Measurements from ENCODE around the gene METRN.

The METRN gene

GRCh38 chr16:725463-726187 lies 10.7 kb downstream of the METRN start:
- H3K4me3 ChIP-seq (ENCODE audit: insufficient read depth, low read depth, low read length, poor library complexity, severe bottlenecking), result no peak overlapping the region
- H3K9me3 ChIP-seq (ENCODE audit: control insufficient read depth, low read length), result no peaks in the 10 kb centered on the region
- peaks cover 31% of the 10 kb centered on the region for H3K4me1 ChIP-seq (ENCODE audit: control insufficient read depth, insufficient read depth, low read length, poor library complexity, severe bottlenecking)
- no peak for DNase-seq
- no peaks in the 10 kb centered on the region for H3K27me3 ChIP-seq (replicated peaks; ENCODE audit: control insufficient read depth, insufficient read depth, low read length, poor library complexity, severe bottlenecking)
- H3K36me3 ChIP-seq (ENCODE audit: control insufficient read depth, insufficient read depth, low read length), result no peaks in the 10 kb centered on the region
- no peak overlapping the region for H3K27ac ChIP-seq (ENCODE audit: insufficient read depth, low read length, poor library complexity, severe bottlenecking)

- no peak overlapping the region for H3K27ac ChIP-seq (ENCODE audit: insufficient read depth, low read length, poor library complexity, severe bottlenecking)
- no peaks in the 10 kb centered on the region for H3K36me3 ChIP-seq (ENCODE audit: control insufficient read depth, insufficient read depth, low read length)
- H3K9me3 ChIP-seq (ENCODE audit: control insufficient read depth, low read length), result no peaks in the 10 kb centered on the region
- H3K4me3 ChIP-seq (ENCODE audit: insufficient read depth, low read depth, low read length, poor library complexity, severe bottlenecking), result no peak overlapping the region
- no peak for DNase-seq
- H3K4me1 ChIP-seq (ENCODE audit: control insufficient read depth, insufficient read depth, low read length, poor library complexity, severe bottlenecking), result peaks cover 26% of the 10 kb centered on the region
- no peaks in the 10 kb centered on the region for H3K27me3 ChIP-seq (replicated peaks; ENCODE audit: control insufficient read depth, insufficient read depth, low read length, poor library complexity, severe bottlenecking)
These were observed 11.2 kb downstream of the METRN start for GRCh38 chr16:726188-726437.

- Histone ChIP-seq H3K4me3 (ENCODE audit: insufficient read depth, low read depth, low read length, poor library complexity, severe bottlenecking) (peak within 1 kb of the TSS; percentile 75), H3K27ac (ENCODE audit: insufficient read depth, low read length, poor library complexity, severe bottlenecking) (peak within 1 kb of the TSS; percentile 27), H3K27me3 (replicated peaks; ENCODE audit: control insufficient read depth, insufficient read depth, low read length, poor library complexity, severe bottlenecking) (no peaks in the 10 kb centered on the region), H3K4me1 (ENCODE audit: control insufficient read depth, insufficient read depth, low read length, poor library complexity, severe bottlenecking) (peaks cover 21% of the 10 kb centered on the region), H3K36me3 (ENCODE audit: control insufficient read depth, insufficient read depth, low read length) (no peaks in the 10 kb centered on the region), H3K9me3 (ENCODE audit: control insufficient read depth, low read length) (no peaks in the 10 kb centered on the region)
- DNase-seq, result peak; percentile 35 to 51 (median 48)
These were observed 11.7 kb downstream of the METRN start, which contains the start of the genes CCDC78 and HAGHL for GRCh38 chr16:726438-727290. TSS of gene CCDC78 (minus strand) at chr16:726443. CDS start at chr16:726367, 76 bp downstream. TSS of gene HAGHL (plus strand) at chr16:727106. CDS start at chr16:727510, 404 bp downstream.

GRCh38 chr16:727291-727977 lies 12.5 kb downstream of the METRN start:
- Histone ChIP-seq H3K9me3 (ENCODE audit: control insufficient read depth, low read length) (no peaks in the 10 kb centered on the region), H3K4me1 (ENCODE audit: control insufficient read depth, insufficient read depth, low read length, poor library complexity, severe bottlenecking) (peaks cover 17% of the 10 kb centered on the region), H3K36me3 (ENCODE audit: control insufficient read depth, insufficient read depth, low read length) (no peaks in the 10 kb centered on the region), H3K4me3 (ENCODE audit: insufficient read depth, low read depth, low read length, poor library complexity, severe bottlenecking) (peak overlapping the region; percentile 75), H3K27ac (ENCODE audit: insufficient read depth, low read length, poor library complexity, severe bottlenecking) (peak overlapping the region; percentile 27), H3K27me3 (replicated peaks; ENCODE audit: control insufficient read depth, insufficient read depth, low read length, poor library complexity, severe bottlenecking) (no peaks in the 10 kb centered on the region)
- DNase-seq, result no peak

GRCh38 chr16:728131-728889 lies 13.4 kb downstream of the METRN start:
- no peak overlapping the region for H3K27ac ChIP-seq (ENCODE audit: insufficient read depth, low read length, poor library complexity, severe bottlenecking)
- H3K4me1 ChIP-seq (ENCODE audit: control insufficient read depth, insufficient read depth, low read length, poor library complexity, severe bottlenecking), result peaks cover 17% of the 10 kb centered on the region
- H3K4me3 ChIP-seq (ENCODE audit: insufficient read depth, low read depth, low read length, poor library complexity, severe bottlenecking), result peak overlapping the region; percentile 49
- no peaks in the 10 kb centered on the region for H3K9me3 ChIP-seq (ENCODE audit: control insufficient read depth, low read length)
- peak; percentile 51 to 59 (median 57) for DNase-seq
- no peaks in the 10 kb centered on the region for H3K27me3 ChIP-seq (replicated peaks; ENCODE audit: control insufficient read depth, insufficient read depth, low read length, poor library complexity, severe bottlenecking)
- peaks cover 6% of the 10 kb centered on the region for H3K36me3 ChIP-seq (ENCODE audit: control insufficient read depth, insufficient read depth, low read length)

- no peak overlapping the region for H3K27ac ChIP-seq (ENCODE audit: insufficient read depth, low read length, poor library complexity, severe bottlenecking)
- DNase-seq, result no peak
- H3K4me1 ChIP-seq (ENCODE audit: control insufficient read depth, insufficient read depth, low read length, poor library complexity, severe bottlenecking), result peaks cover 17% of the 10 kb centered on the region
- H3K36me3 ChIP-seq (ENCODE audit: control insufficient read depth, insufficient read depth, low read length), result peaks cover 14% of the 10 kb centered on the region
- no peak overlapping the region for H3K4me3 ChIP-seq (ENCODE audit: insufficient read depth, low read depth, low read length, poor library complexity, severe bottlenecking)
- no peaks in the 10 kb centered on the region for H3K9me3 ChIP-seq (ENCODE audit: control insufficient read depth, low read length)
- H3K27me3 ChIP-seq (replicated peaks; ENCODE audit: control insufficient read depth, insufficient read depth, low read length, poor library complexity, severe bottlenecking), result no peaks in the 10 kb centered on the region
These were observed 14.2 kb downstream of the METRN start for GRCh38 chr16:728890-729744.

DNA sequence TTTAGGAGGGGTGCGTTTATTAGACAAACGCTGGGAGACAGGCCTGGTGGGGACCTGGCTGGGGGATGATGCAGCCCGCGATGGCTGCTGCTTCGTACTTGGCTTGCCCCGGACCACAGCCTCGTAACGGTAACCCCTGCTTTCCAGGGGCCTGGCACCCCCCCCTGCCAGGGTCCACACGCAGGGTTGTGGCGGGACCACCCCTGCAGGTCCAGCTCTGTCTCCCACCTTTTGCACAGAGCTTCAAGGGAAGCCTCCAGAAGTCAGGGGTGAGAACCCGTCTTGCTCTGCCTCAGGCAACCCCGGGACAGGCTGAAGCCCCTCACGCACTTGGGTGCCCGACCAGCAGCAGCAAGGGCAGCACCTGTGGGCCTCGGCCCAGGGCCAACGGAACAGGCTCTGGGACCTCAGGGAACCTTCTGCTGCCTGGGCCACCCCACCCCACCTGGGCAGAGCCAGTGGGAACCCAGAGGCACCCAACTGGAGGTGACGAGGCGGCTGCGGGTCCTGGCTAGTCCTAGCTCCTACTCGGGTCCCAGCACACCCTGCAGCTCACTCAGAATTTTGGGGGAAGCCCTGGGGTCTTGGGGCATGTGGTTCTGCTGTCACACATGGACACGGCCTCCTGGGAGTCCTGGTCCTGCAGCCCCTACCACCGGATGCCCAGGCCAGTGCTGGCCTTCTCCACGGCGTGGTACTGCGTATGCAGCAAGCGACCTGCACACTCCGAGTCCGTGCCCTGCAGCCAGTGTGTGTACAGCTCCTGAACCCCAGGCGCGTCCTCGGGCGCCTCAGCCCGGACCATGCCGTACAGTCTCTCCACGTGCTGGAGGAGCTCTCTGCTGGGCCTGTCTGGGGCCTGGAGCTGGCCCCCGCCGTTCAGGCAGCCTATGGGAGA lies 15.1 kb downstream of the METRN start:
- H3K4me3 ChIP-seq (ENCODE audit: insufficient read depth, low read depth, low read length, poor library complexity, severe bottlenecking), result no peak overlapping the region
- H3K9me3 ChIP-seq (ENCODE audit: control insufficient read depth, low read length), result no peaks in the 10 kb centered on the region
- H3K36me3 ChIP-seq (ENCODE audit: control insufficient read depth, insufficient read depth, low read length), result peaks cover 22% of the 10 kb centered on the region
- H3K27me3 ChIP-seq (replicated peaks; ENCODE audit: control insufficient read depth, insufficient read depth, low read length, poor library complexity, severe bottlenecking), result no peaks in the 10 kb centered on the region
- peaks cover 17% of the 10 kb centered on the region for H3K4me1 ChIP-seq (ENCODE audit: control insufficient read depth, insufficient read depth, low read length, poor library complexity, severe bottlenecking)
- no peak for DNase-seq
- no peak overlapping the region for H3K27ac ChIP-seq (ENCODE audit: insufficient read depth, low read length, poor library complexity, severe bottlenecking)

DNA sequence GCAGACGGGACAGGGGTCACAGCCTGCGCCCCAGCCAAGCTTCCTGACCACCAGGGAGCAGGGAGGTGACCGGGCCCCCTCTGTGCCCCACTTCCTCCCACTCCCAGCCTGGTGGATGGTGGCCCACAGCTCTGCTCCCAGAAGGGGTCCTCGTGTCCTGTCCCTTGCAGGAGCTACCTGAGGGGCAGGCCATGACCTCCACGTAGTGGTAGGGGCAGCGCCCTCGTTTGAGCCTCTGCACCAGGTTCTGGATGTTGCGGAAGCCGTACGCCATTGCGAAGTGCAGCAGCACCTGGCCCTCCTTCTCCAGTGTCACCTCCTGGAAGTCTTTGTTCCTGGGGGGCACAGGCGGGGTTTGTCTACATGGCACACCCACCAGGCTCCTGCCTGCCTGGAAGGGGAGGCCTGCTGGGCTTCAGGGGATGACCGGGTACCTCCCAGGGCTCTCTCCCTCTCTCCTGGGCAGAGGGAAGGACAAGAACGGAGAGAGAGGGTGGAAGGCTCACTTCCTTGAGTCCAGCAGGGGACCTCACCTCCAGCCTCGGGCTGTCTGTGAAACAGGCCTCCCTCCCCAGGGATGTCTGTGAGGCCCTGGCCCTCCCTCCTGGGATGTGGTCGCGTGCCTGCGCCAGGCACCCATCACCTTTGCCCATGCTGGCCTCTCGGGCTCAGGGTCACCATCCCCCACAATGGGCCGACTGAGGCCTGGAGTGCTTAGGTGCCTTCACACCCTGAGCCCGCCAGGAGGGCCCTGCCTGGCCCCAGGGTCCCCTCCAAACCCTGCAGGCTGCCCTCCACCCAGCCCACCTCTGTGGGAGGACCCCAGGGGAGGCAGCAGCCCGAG lies 16.0 kb downstream of the METRN start:
- no peaks in the 10 kb centered on the region for H3K27me3 ChIP-seq (replicated peaks; ENCODE audit: control insufficient read depth, insufficient read depth, low read length, poor library complexity, severe bottlenecking)
- H3K4me3 ChIP-seq (ENCODE audit: insufficient read depth, low read depth, low read length, poor library complexity, severe bottlenecking), result no peak overlapping the region
- H3K36me3 ChIP-seq (ENCODE audit: control insufficient read depth, insufficient read depth, low read length), result peaks cover 27% of the 10 kb centered on the region
- no peak for DNase-seq
- H3K4me1 ChIP-seq (ENCODE audit: control insufficient read depth, insufficient read depth, low read length, poor library complexity, severe bottlenecking), result peaks cover 17% of the 10 kb centered on the region
- H3K27ac ChIP-seq (ENCODE audit: insufficient read depth, low read length, poor library complexity, severe bottlenecking), result no peak overlapping the region
- no peaks in the 10 kb centered on the region for H3K9me3 ChIP-seq (ENCODE audit: control insufficient read depth, low read length)

Measured in effector memory CD4-positive, alpha-beta T cell (primary cell).